Medulla oblongata (tissue), 1 donor: ENCODE data around the gene UCK2.

ENCODE experiments used
- DNase-seq: peaks from one replicate; pipeline ENCODE4 v3.0.0-alpha.2; 2015; ENCODE audit errors: extremely low spot score

Gene UCK2

GRCh38 chr1:165855010-165855838, 27.8 kb downstream of the UCK2 start:
- peak; percentile 29 for DNase-seq

GRCh38 chr1:165856021-165856420, 28.6 kb downstream of the UCK2 start:
- no peak for DNase-seq

- no peak for DNase-seq
These were observed 29.2 kb downstream of the UCK2 start for GRCh38 chr1:165856606-165857005.

GRCh38 chr1:165857046-165857801, 29.8 kb downstream of the UCK2 start:
- DNase-seq, result no peak

- DNase-seq, result no peak
These were observed 31.0 kb downstream of the UCK2 start for GRCh38 chr1:165858364-165858823.

DNA sequence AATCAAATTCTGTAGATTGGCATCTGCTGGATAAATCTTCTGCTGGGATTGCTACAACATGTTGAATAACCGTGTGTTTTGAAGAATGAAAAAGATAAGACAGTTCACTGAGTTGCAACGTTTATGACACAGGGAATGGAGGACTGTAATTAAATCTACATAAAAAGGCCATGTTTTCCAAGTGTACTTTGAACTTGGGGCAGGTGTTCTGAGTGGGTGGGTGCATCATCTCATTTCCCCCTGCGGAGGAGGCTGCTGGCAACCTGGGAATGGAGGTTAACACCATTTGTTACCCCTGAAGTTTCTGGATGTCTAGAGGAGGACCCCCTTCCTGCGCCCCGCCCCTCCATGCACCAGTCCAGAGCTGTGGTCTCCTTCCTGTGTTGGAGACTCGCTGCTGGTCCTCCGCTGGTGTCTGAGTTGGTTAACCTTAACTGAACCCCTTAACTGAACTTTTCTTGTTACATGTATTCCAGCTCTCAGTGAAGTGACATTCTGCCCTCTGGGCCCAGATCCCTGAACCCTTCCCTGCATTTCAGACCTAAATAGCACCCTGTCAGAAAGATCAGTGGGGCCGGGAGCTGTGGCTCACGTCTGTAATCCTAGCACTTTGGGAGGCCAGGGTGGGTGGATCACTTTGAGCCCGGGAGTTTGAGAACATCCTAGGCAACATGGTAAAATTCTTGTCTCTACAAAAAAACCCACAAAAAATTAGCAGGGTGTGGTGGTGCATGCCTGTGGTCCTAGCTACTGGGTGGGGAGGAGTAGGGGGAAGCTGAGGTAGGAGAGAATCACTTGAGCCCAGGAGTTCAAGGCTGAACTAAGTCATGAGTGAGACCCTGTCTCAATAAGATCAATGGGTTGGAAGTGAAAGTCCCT, 31.8 kb downstream of the UCK2 start:
- no peak for DNase-seq

DNA sequence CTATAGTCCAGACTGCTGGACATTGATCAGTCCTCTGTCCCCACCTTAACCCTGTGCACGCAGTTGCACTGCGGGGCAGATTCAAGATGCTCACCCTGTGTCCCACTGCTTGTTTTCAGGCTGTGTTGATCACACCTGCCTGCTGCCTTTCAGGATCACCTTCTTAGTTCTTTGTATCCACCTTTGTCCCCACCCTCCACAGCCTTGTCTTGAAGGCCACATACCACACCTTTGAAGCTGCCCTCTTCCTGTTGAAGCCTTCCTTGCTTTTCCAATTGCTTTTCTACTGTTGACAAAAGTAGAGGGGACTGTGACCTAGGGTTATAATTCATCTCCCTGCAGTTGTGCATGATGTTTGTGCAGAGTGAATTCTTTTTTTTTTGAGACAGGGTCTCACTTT, 32.7 kb downstream of the UCK2 start:
- DNase-seq, result no peak

- DNase-seq, result no peak
These were observed 34.5 kb downstream of the UCK2 start for GRCh38 chr1:165861911-165862310.

GRCh38 chr1:165862448-165862847, 35.0 kb downstream of the UCK2 start:
- DNase-seq, result peak; percentile 55

DNA sequence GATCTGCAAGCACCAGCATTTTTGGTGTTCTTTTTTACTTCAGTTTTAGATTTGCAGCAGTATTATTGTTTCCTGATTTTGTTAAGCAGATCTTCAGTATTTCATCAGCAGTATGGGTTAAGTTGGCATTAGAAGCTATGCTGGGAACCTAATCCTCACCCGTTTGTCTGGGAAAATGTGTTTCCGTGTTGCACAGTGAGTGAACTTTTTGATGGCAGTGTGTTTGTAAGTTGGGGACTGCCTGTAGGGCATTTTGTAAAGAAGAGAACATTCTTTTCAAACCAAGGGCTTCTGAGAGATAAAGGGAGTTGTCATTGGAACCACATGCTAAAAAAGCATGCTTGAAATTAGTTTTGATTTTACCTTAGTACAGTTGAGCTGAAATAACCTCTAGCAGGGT, 35.9 kb downstream of the UCK2 start:
- DNase-seq, result no peak

- no peak for DNase-seq
These were observed 38.4 kb downstream of the UCK2 start for GRCh38 chr1:165865633-165866340.

- DNase-seq, result no peak
These were observed 41.9 kb downstream of the UCK2 start for GRCh38 chr1:165869343-165869742.

DNA sequence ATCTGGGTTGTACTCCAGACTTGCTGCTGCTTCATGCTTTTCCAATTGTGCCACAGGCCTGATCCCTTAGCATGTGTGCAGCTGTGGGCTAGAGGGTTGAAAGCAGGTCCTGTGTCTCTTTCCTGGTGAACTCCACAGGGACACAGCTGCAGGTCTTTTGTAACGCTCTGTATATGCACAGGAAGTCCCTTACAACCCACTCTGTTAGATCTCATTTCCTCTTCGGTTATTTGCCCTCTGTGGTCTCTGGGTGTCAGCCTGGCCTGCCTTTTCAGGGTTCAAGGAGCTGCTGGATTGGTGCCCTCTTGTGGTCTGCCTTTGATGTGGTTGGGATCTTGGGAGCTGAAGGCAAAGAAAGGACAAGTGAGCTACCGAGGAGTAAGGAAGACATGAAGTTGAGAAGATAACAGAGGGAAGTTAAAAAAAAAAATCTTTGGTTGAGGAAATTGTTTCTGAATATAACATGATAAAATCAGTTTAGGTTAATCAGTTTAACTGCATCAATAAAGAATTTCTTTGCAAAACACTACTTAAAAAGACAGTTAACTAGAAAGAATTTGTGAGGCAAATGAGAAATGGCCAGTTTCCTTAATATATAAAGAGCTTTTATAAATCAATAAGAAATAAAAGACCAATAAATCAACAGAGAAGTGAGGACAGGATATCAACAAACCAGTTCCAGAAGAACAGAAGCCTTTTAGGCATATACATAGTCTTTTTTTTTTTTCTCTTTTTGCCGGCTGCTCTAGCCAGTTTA, 44.1 kb downstream of the UCK2 start:
- peak; percentile 87 for DNase-seq

DNA sequence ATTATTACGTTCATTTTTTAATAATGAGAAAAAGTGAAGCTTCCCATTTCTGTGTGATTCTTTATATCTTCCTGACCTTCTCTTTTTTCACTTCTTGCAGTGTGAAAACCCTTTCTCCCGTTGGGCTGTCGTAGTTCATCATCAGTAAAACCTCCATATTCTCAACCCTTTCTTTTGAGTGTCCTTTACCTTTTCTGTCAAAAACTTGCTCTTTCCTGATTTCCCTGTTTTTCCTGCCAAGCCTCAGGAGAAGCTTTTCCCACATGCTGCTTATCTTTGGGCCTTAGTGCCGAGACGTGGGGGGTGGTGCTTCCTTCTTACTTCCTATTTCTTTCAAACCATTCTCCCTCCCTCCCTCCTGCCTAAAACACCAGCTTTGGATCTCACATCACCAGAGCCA, 46.1 kb downstream of the UCK2 start:
- no peak for DNase-seq

GRCh38 chr1:165874643-165875042, 47.2 kb downstream of the UCK2 start:
- no peak for DNase-seq

DNA sequence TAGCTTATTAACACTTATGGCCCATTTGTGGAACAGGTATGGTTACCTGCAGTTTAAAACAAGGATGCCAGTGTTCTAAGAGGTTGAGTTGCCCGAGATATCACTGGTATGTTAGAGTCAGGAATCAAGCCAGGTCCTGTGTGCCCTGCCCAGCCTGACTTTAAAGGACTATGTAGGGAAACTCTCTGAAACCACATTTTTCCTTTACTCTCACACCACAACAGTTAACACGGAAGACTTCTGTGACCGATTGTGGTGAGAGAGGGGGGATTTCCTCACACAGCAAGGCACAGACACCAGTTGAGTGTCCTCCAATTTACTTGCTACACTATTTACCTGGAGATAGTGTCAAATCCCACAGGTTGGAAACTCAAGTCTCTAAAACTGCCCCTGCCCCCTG, 47.8 kb downstream of the UCK2 start:
- DNase-seq, result no peak

DNA sequence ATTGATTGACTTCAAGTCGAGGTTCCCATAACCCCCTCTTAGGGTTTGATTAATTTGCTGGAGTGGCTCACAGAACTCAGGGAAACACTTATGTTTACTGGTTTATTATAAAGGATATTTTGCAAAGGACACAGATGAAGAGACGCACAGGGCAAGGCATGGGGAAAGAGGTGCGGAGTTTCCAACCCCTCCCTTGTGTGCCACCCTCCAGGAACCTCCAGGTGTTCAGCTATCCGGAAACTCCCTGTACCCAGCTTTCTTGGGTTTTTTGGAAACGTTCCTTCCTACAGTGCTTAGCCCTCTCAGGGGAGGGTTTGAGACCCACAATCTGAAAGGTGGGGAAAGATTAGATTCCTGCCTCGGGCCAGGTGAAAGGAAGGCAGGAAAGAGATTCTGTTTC, 48.2 kb downstream of the UCK2 start:
- no peak for DNase-seq

GRCh38 chr1:165876121-165876520, 48.7 kb downstream of the UCK2 start:
- no peak for DNase-seq

GRCh38 chr1:165877411-165877810, 50.0 kb downstream of the UCK2 start:
- no peak for DNase-seq

DNA sequence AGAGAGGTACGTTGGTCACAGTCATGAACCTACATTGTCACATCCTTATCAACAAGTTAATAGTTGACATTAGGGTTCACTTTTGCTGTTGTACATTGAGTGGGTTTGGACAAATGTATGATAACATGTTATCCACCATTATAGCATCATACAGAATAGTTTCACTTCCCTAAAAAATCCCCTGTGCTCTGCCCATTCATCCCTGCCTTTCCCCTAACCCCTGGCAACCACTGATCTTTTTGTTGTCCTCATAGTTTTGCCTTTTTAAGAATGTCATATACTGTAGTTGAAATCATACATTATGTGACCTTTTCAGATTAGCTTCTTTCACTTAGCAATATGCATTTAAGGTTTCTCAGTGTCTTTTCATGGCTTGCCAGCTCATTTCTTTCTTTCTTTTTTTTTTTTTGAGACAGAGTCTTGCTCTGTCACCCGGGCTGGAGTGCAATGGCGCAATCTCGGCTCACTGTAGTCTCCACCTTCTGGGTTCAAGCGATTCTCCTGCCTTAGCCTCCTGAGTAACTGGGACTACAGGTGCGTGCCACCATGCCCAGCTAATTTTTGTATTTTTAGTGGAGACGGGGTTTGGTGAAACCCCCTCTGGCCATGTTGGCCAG, 50.6 kb downstream of the UCK2 start:
- DNase-seq, result no peak
